Measurements from ENCODE around the gene HSPBP1.

The HSPBP1 gene

DNA sequence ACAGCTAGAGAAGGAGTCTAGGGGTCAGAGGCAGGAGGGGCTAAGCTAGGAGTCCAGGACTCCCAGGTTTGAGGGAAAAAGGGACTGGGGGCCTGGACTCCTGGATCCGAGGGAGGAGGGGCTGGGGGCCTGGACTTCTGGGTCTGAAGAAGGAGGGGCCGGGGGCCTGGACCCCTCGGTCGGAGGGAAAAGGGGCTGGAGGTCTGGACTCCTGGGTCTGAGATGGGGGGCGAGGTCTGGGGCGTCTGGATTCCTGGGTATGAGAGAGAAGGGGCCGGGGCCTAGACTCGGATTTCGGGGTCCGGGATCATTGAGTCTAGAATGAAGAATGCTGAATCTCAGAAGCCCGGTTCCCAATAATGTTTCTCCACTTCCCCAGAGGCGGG lies 22.4 kb upstream of the HSPBP1 start:
- no peak overlapping the region for H3K4me3 ChIP-seq (replicated peaks; ENCODE audit: insufficient read depth, low read length)
- TF ChIP-seq, protein P1, sequence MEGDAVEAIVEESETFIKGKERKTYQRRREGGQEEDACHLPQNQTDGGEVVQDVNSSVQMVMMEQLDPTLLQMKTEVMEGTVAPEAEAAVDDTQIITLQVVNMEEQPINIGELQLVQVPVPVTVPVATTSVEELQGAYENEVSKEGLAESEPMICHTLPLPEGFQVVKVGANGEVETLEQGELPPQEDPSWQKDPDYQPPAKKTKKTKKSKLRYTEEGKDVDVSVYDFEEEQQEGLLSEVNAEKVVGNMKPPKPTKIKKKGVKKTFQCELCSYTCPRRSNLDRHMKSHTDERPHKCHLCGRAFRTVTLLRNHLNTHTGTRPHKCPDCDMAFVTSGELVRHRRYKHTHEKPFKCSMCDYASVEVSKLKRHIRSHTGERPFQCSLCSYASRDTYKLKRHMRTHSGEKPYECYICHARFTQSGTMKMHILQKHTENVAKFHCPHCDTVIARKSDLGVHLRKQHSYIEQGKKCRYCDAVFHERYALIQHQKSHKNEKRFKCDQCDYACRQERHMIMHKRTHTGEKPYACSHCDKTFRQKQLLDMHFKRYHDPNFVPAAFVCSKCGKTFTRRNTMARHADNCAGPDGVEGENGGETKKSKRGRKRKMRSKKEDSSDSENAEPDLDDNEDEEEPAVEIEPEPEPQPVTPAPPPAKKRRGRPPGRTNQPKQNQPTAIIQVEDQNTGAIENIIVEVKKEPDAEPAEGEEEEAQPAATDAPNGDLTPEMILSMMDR (IDR thresholded peaks at IDR 0.05; ENCODE audit: insufficient read depth, low read length) = no peak
- TF ChIP-seq, protein P2, sequence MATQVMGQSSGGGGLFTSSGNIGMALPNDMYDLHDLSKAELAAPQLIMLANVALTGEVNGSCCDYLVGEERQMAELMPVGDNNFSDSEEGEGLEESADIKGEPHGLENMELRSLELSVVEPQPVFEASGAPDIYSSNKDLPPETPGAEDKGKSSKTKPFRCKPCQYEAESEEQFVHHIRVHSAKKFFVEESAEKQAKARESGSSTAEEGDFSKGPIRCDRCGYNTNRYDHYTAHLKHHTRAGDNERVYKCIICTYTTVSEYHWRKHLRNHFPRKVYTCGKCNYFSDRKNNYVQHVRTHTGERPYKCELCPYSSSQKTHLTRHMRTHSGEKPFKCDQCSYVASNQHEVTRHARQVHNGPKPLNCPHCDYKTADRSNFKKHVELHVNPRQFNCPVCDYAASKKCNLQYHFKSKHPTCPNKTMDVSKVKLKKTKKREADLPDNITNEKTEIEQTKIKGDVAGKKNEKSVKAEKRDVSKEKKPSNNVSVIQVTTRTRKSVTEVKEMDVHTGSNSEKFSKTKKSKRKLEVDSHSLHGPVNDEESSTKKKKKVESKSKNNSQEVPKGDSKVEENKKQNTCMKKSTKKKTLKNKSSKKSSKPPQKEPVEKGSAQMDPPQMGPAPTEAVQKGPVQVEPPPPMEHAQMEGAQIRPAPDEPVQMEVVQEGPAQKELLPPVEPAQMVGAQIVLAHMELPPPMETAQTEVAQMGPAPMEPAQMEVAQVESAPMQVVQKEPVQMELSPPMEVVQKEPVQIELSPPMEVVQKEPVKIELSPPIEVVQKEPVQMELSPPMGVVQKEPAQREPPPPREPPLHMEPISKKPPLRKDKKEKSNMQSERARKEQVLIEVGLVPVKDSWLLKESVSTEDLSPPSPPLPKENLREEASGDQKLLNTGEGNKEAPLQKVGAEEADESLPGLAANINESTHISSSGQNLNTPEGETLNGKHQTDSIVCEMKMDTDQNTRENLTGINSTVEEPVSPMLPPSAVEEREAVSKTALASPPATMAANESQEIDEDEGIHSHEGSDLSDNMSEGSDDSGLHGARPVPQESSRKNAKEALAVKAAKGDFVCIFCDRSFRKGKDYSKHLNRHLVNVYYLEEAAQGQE (IDR thresholded peaks at IDR 0.05; ENCODE audit: insufficient replicate concordance, low read depth) = no peak
- TF ChIP-seq SPI1 (IDR thresholded peaks at IDR 0.05; ENCODE audit: borderline replicate concordance, low read depth) = no peak
- TF ChIP-seq GABPA (IDR thresholded peaks at IDR 0.05; ENCODE audit: low read depth) = no peak
- no peak for TF ChIP-seq POLR2AphosphoS5 (IDR thresholded peaks at IDR 0.05; ENCODE audit: low read depth)
- H3K27me3 ChIP-seq (ENCODE audit: insufficient read depth, poor library complexity, severe bottlenecking) = no peaks in the 10 kb centered on the region
- DNase-seq (ENCODE audit: low read depth in 1 of 2, low spot score in 1 of 2) = no peak
- H3K27ac ChIP-seq (replicated peaks) = no peak overlapping the region

DNA sequence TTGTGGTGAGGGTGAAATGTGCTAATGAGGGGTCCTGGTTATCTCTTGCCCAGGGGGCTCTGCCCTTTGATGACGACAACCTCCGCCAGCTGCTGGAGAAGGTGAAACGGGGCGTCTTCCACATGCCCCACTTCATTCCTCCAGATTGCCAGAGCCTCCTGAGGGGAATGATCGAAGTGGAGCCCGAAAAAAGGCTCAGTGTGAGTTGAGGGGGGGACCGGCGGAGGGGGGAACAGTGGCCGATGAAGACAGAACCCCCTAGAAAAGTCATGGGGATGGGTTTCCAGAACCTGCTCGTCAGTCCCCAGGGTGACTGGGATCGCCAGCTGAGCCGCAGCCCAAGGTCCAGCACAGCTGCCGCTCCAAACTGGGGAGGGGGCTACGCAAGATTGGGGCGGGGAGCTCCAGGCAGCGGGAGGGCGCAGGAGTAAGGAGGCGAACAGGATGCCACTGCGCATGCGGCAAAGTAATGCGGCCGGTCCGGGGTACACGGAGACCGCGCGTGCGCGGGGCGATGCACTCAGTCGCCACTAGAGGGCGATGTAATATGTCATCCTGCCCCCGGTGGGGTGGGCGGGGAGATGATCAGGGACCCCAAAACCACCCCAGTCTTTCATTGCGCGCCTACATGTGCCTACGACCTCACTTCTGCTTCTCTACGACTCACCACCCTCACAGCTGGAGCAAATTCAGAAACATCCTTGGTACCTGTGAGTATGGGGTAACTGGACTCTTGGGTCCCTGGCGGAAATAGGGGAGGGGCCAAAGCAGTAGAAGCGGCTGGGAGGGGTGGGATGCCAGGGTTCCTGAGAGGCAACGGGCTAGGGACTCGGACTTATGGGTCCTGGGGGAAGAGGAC lies 21.8 kb upstream of the HSPBP1 start:
- Histone ChIP-seq H3K27ac (replicated peaks) (0 out of 2 replicates have a peak overlapping the region, but pooled peaks have one; percentile 27), H3K27me3 (ENCODE audit: insufficient read depth, poor library complexity, severe bottlenecking) (no peaks in the 10 kb centered on the region), H3K4me3 (replicated peaks; ENCODE audit: insufficient read depth, low read length) (peak overlapping the region; percentile 39)
- DNase-seq (ENCODE audit: low read depth in 1 of 2, low spot score in 1 of 2) = peak; percentile 52 to 86
- TF ChIP-seq GABPA (IDR thresholded peaks at IDR 0.05; ENCODE audit: low read depth) = no peak
- no peak for TF ChIP-seq SPI1 (IDR thresholded peaks at IDR 0.05; ENCODE audit: borderline replicate concordance, low read depth)
- TF ChIP-seq, protein P2 (IDR thresholded peaks at IDR 0.05; ENCODE audit: insufficient replicate concordance, low read depth) = no peak
- TF ChIP-seq POLR2AphosphoS5 (IDR thresholded peaks at IDR 0.05; ENCODE audit: low read depth) = no peak; the same call in 1 of the 2 replicates
- TF ChIP-seq, protein P1 (IDR thresholded peaks at IDR 0.05; ENCODE audit: insufficient read depth, low read length) = peak; percentile 95

DNA sequence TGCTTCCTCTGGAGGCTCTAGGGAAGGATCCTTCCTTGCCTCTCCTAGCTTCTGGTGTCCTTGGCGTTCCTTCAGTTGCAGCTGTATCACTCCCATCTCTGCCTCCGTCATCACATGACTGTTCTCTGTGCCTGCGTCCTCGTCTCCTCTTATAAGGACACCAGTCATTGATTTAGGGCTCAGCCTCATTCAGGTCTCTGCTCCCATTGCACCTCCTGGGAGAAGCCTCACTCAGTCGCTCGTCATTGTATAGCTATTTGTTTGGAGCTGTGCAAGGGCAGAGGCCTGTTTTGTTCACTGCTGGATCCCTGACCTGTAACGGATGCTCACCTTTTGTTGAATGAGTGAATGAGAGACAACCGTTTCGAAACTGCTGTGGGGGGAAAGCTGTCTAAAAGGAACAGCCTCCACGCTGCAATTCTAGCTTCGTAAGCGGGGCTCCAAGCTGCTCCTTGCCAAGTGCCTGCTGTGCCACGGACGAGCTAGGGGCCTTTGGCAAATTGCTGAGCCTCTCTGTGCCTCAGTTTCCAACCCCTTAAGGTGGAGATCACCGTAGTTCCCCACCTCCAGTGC lies 21.1 kb upstream of the HSPBP1 start:
- Histone ChIP-seq H3K4me3 (replicated peaks; ENCODE audit: insufficient read depth, low read length) (no peak overlapping the region), H3K27me3 (ENCODE audit: insufficient read depth, poor library complexity, severe bottlenecking) (no peaks in the 10 kb centered on the region), H3K27ac (replicated peaks) (0 out of 2 replicates have a peak overlapping the region, but pooled peaks have one; percentile 27)
- no peak for DNase-seq (ENCODE audit: low read depth in 1 of 2, low spot score in 1 of 2)
- TF ChIP-seq POLR2AphosphoS5 (IDR thresholded peaks at IDR 0.05; ENCODE audit: low read depth) (no peak), SPI1 (IDR thresholded peaks at IDR 0.05; ENCODE audit: borderline replicate concordance, low read depth) (no peak)
- TF ChIP-seq, protein P2 (IDR thresholded peaks at IDR 0.05; ENCODE audit: insufficient replicate concordance, low read depth) = no peak

Data from HL-60 (cell line).